Neural cell (in vitro differentiated cells): Measurements from ENCODE around the gene SOAT1. TPM values are rescaled to one million over a fixed set of nuclear protein-coding genes. Genes with fewer than 3 reads are reported as not detected.

Experiments
- H2AFZ ChIP-seq: fragments of 200-600, 300-800 bp; sonication (generic), shearing (Covaris generic); 2 replicates; pipeline ENCODE4 v1.6.0; 2014; ENCODE audit warnings: low read depth, mild to moderate bottlenecking, antibody characterized with exemption, low read length, moderate library complexity
- H3F3A ChIP-seq: fragments of 200-600 bp; shearing (Covaris generic); 2 replicates; pipeline ENCODE4 v1.6.1; 2016; ENCODE audit warnings: mild to moderate bottlenecking, moderate library complexity, mixed read lengths, antibody characterized with exemption, low read length; ENCODE audit not compliant: insufficient read depth, poor library complexity, severe bottlenecking
- H3K27ac ChIP-seq: fragments of 200-600, 300-800 bp; sonication (generic), shearing (Covaris generic); 2 replicates; pipeline ENCODE4 v1.5.1; 2014; ENCODE audit warnings: mild to moderate bottlenecking, low read length, moderate library complexity
- H3K27me3 ChIP-seq: fragments of 300-800, 200-600 bp; sonication (generic), shearing (Covaris generic); 2 replicates; pipeline ENCODE4 v1.6.0; 2014; ENCODE audit warnings: mild to moderate bottlenecking, low read depth, low read length, moderate library complexity; ENCODE audit not compliant: insufficient read depth
- H3K36me3 ChIP-seq: fragments of 300-800, 200-600 bp; sonication (generic), shearing (Covaris generic); 2 replicates; pipeline ENCODE4 v1.5.1; 2014; ENCODE audit warnings: mild to moderate bottlenecking, antibody characterized with exemption, low read length, moderate library complexity; ENCODE audit not compliant: insufficient read depth
- H3K4me2 ChIP-seq: fragments of 300-800, 200-600 bp; sonication (generic), shearing (Covaris generic); 2 replicates; pipeline ENCODE4 v1.6.0; 2014; ENCODE audit warnings: mild to moderate bottlenecking, low read length
- H3K4me3 ChIP-seq: fragments of 300-800, 200-600 bp; sonication (generic), shearing (Covaris generic); 2 replicates; pipeline ENCODE4 v1.5.1; 2014; ENCODE audit warnings: mild to moderate bottlenecking, low read length, moderate library complexity
- H3K79me2 ChIP-seq: fragments of 200-600 bp; shearing (Covaris generic); replicated peaks from 2 replicates; pipeline ENCODE4 v1.6.0; 2014; ENCODE audit warnings: mild to moderate bottlenecking, low read length, moderate library complexity; ENCODE audit not compliant: insufficient read depth
- H3K9ac ChIP-seq: fragments of 300-800, 200-600 bp; sonication (generic), shearing (Covaris generic); 2 replicates; pipeline ENCODE4 v1.6.1; 2016; ENCODE audit warnings: mild to moderate bottlenecking, low read length, mixed read lengths
- H3K9me2 ChIP-seq: fragments of 200-600 bp; shearing (Covaris generic); 2 replicates; pipeline ENCODE4 v1.6.1; 2016; ENCODE audit warnings: mild to moderate bottlenecking, low read length, mixed read lengths; ENCODE audit not compliant: insufficient read depth
- H3K9me3 ChIP-seq: fragments of 200-600, 300-800 bp; sonication (generic), shearing (Covaris generic); 2 replicates; pipeline ENCODE4 v1.6.1; 2016; ENCODE audit warnings: mild to moderate bottlenecking, mixed run types, low read length, moderate library complexity, mixed read lengths
- H4K20me1 ChIP-seq: fragments of 200-600 bp; shearing (Covaris generic); 2 replicates; pipeline ENCODE4 v1.6.1; 2016; ENCODE audit warnings: mild to moderate bottlenecking, mixed run types; ENCODE audit not compliant: insufficient read depth
- CTCF ChIP-seq: fragments of 450-650 bp; IDR thresholded peaks from 2 replicates; pipeline ENCODE4 v1.5.1; 2014; ENCODE audit warnings: antibody characterized with exemption, mild to moderate bottlenecking, moderate library complexity; ENCODE audit not compliant: poor library complexity, severe bottlenecking
- EP300 ChIP-seq: fragments of 450-650 bp; conservative IDR thresholded peaks from 2 replicates; pipeline ENCODE4 v1.6.1; 2014; ENCODE audit warnings: antibody characterized with exemption, mild to moderate bottlenecking, moderate library complexity; ENCODE audit not compliant: poor library complexity, severe bottlenecking
- EZH2 ChIP-seq: fragments of 200-600, 300-800 bp; shearing (Covaris generic), sonication (generic); IDR thresholded peaks from 2 replicates; pipeline ENCODE4 v1.6.1; 2014; ENCODE audit warnings: antibody characterized with exemption, low read length, borderline replicate concordance, mild to moderate bottlenecking; ENCODE audit not compliant: insufficient read depth, poor library complexity, severe bottlenecking
- MXI1 ChIP-seq: fragments of 450-650 bp; conservative IDR thresholded peaks from 2 replicates; pipeline ENCODE4 v1.6.1; 2014; ENCODE audit warnings: antibody characterized with exemption, mild to moderate bottlenecking; ENCODE audit not compliant: poor library complexity, severe bottlenecking
- POLR2AphosphoS5 ChIP-seq: IDR thresholded peaks from 2 replicates; pipeline ENCODE4 v1.6.1; 2012
- RAD21 ChIP-seq: fragments of 450-650 bp; conservative IDR thresholded peaks from 2 replicates; pipeline ENCODE4 v1.6.1; 2014; ENCODE audit warnings: antibody characterized with exemption, mild to moderate bottlenecking, moderate library complexity
- REST ChIP-seq: IDR thresholded peaks from 2 replicates; pipeline ENCODE4 v1.6.1; 2012; ENCODE audit warnings: borderline replicate concordance
- SMC3 ChIP-seq: fragments of 450-650 bp; conservative IDR thresholded peaks from 2 replicates; pipeline ENCODE4 v1.6.1; 2014; ENCODE audit warnings: antibody characterized with exemption, mild to moderate bottlenecking, moderate library complexity; ENCODE audit not compliant: poor library complexity
- TAF1 ChIP-seq: IDR thresholded peaks from 2 replicates; pipeline ENCODE4 v1.6.1; 2012; ENCODE audit warnings: low read depth
- polyA plus RNA-seq: library from polyadenylated mRNA; depleted of rRNA; stranded (reverse); fragments of >200 nt; gene quantifications from 2 replicates; pipeline ENCODE4 v1.2.3, GENCODE V29; 2014

SOAT1 gene
- polyA plus RNA-seq, 1 donor from 2014 or later: 5.7 TPM

GRCh38 chr1:179352236-179352635, 58.6 kb downstream of the SOAT1 start:
- Histone ChIP-seq H3K36me3 (no peaks in the 10 kb centered on the region), H3K79me2 (no peaks in the 10 kb centered on the region)

GRCh38 chr1:179353546-179353945, 59.9 kb downstream of the SOAT1 start:
- Histone ChIP-seq H3K27ac (no peak overlapping the region), H3K4me3 (no peak overlapping the region), H3K4me2 (no peak overlapping the region), H3K9ac (no peak overlapping the region), H2AFZ (no peak overlapping the region), H3K79me2 (no peaks in the 10 kb centered on the region), H3K9me2 (no peaks in the 10 kb centered on the region), H4K20me1 (no peaks in the 10 kb centered on the region), H3K36me3 (no peaks in the 10 kb centered on the region), H3K9me3 (no peaks in the 10 kb centered on the region), H3F3A (no peaks in the 10 kb centered on the region), H3K27me3 (no peaks in the 10 kb centered on the region)
- TF ChIP-seq SMC3: no peak
- no peak for TF ChIP-seq MXI1
- no peak for TF ChIP-seq CTCF
- TF ChIP-seq RAD21: no peak
- no peak for TF ChIP-seq EZH2
- no peak for TF ChIP-seq EP300
- TF ChIP-seq TAF1: no peak
- no peak for TF ChIP-seq POLR2AphosphoS5

More at GRCh38 chr1:179352236-179352635, 58.6 kb downstream of the SOAT1 start:
- Histone ChIP-seq H2AFZ (no peak overlapping the region), H3F3A (no peaks in the 10 kb centered on the region), H3K4me3 (no peak overlapping the region), H3K27ac (no peak overlapping the region), H3K9ac (no peak overlapping the region), H3K27me3 (no peaks in the 10 kb centered on the region), H3K9me3 (no peaks in the 10 kb centered on the region), H4K20me1 (no peaks in the 10 kb centered on the region), H3K9me2 (no peaks in the 10 kb centered on the region), H3K4me2 (no peak overlapping the region)
- TF ChIP-seq CTCF: no peak
- TF ChIP-seq TAF1: no peak
- no peak for TF ChIP-seq POLR2AphosphoS5
- TF ChIP-seq SMC3: no peak
- no peak for TF ChIP-seq EZH2
- TF ChIP-seq MXI1: no peak
- no peak for TF ChIP-seq RAD21
- TF ChIP-seq REST: no peak
- TF ChIP-seq EP300: no peak
